H1 (cell line): ENCODE data around the gene ZHX3. TPM values are rescaled to one million over a fixed set of nuclear protein-coding genes. Genes with fewer than 3 reads are reported as not detected.

ENCODE experiments used
- CEBPB ChIP-seq: IDR thresholded peaks from 2 replicates; pipeline ENCODE4 v1.6.1; 2012; ENCODE audit warnings: low read depth, low read length
- CHD2 ChIP-seq: IDR thresholded peaks from 2 replicates; pipeline ENCODE4 v1.6.1; 2012; ENCODE audit warnings: low read length, improper control_type of control experiment
- EGR1 ChIP-seq: IDR thresholded peaks from 2 replicates; pipeline ENCODE4 v1.6.1; 2011; ENCODE audit warnings: low read depth, low read length, borderline replicate concordance
- RNF2 ChIP-seq: fragments of 200-900, 300-1000 bp; sonication (generic); IDR thresholded peaks from 2 replicates; pipeline ENCODE4 v1.7.1; 2016; ENCODE audit warnings: borderline replicate concordance, low read depth, mild to moderate bottlenecking, antibody characterized with exemption, low read length; ENCODE audit not compliant: poor library complexity, severe bottlenecking; ENCODE audit errors: missing control alignments
- microRNA-seq, 2 experiments: library from miRNA; unstranded; fragments of <30 nt; microRNA quantifications; one replicate each; pipeline versions ENCODE4 to v1.2.0, GENCODE V29; 2016 to 2020; ENCODE audit warnings: borderline microRNAs expressed in 2 of 2, borderline number of aligned reads in 2 of 2, borderline replicate concordance in 1 of 2
- polyA plus RNA-seq, 7 experiments: library from polyadenylated mRNA; depleted of rRNA in 3 of 7; stranded (reverse) in 5 of 7; unstranded in 2 of 7; fragments of >200 nt in 5 of 7; fragments of 200-250 nt in 2 of 7; gene quantifications; 1 replicate in 5 of 7; 2 replicates in 1 of 7; 4 replicates in 1 of 7; pipeline versions ENCODE4 v1.2.1 to v1.2.3, GENCODE V29; 2011 to 2013; ENCODE audit warnings: missing spikeins in 2 of 7, mixed read lengths in 2 of 7
- small RNA-seq: library from polyadenylated mRNA; stranded (forward); fragments of <200 nt; extraction: miRNeasy Mini kit (QIAGEN cat#:217004); gene quantifications from one replicate; pipeline ENCODE3, GENCODE V24; 2013; ENCODE audit not compliant: insufficient read depth
- total RNA-seq: library from RNA; stranded (reverse); fragmentation: NEBNext Ultra II Directional; extraction: Animal tissue kit (Norgen Biotek cat#: 25700); gene quantifications from 2 replicates; pipeline ENCODE4 v1.2.1, GENCODE V29; 2021
- TF ChIP-seq, protein P1 (sequence below): IDR thresholded peaks from 2 replicates; pipeline ENCODE4 v1.6.1; 2012; ENCODE audit warnings: inconsistent platforms
- TF ChIP-seq, protein P2 (sequence below): IDR thresholded peaks from 2 replicates; pipeline ENCODE4 v1.6.1; 2011; ENCODE audit warnings: low read length, improper control_type of control experiment

The ZHX3 gene
- total and polyA plus RNA-seq, 2 of the 8 experiments (the other 6 are each of a cell fraction or from before 2014, with no cell fraction given), result 1.00 to 7.8 TPM

- TF ChIP-seq CEBPB (no peak), RNF2 (no peak), EGR1 (no peak), CHD2 (no peak)
- TF ChIP-seq, protein P1, sequence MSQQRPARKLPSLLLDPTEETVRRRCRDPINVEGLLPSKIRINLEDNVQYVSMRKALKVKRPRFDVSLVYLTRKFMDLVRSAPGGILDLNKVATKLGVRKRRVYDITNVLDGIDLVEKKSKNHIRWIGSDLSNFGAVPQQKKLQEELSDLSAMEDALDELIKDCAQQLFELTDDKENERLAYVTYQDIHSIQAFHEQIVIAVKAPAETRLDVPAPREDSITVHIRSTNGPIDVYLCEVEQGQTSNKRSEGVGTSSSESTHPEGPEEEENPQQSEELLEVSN, result no peak
- TF ChIP-seq, protein P2, sequence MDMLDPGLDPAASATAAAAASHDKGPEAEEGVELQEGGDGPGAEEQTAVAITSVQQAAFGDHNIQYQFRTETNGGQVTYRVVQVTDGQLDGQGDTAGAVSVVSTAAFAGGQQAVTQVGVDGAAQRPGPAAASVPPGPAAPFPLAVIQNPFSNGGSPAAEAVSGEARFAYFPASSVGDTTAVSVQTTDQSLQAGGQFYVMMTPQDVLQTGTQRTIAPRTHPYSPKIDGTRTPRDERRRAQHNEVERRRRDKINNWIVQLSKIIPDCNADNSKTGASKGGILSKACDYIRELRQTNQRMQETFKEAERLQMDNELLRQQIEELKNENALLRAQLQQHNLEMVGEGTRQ, result no peak
- TF ChIP-seq, all 59 proteins: peak for 0
These were observed 185.7 kb downstream of the ZHX3 start (continued) for GRCh38 chr20:41131594-41132387.

Small RNA genes within 50 kb of the gene (microRNA-seq; reads per million reads assigned to microRNA genes)
- 0 to 0.23 reads per million in 2 experiments for gene MIR6871

Small RNA genes within 50 kb of the gene (small RNA-seq; reads per million reads assigned to genes)
- gene AL022394.1 (not detected), gene MIR6871 (1.0 reads per million), gene RN7SL615P (not detected)

Other genes starting within 250 kb of the ZHX3 start
- 151 and 154 TPM in 2 replicates for gene PLCG1, start 180.2 kb downstream of the ZHX3 start, total RNA-seq
- gene PLCG1, start 180.2 kb downstream of the ZHX3 start, polyA plus RNA-seq (2011; rRNA removed), result 103 and 152 TPM in 2 replicates
- gene LPIN3, start 23.1 kb upstream of the ZHX3 start, total RNA-seq, result 3.1 and 3.7 TPM in 2 replicates
- gene LPIN3, start 23.1 kb upstream of the ZHX3 start, polyA plus RNA-seq (2011; rRNA removed), result 3.9 and 5.1 TPM in 2 replicates
- 3.5 and 3.8 TPM in 2 replicates for gene EMILIN3, start 49.1 kb upstream of the ZHX3 start, total RNA-seq
- gene EMILIN3, start 49.1 kb upstream of the ZHX3 start, polyA plus RNA-seq (2011; rRNA removed), result 5.2 TPM in 2 replicates